Heart left ventricle (tissue), 16 donors: ENCODE measurements around the gene SYF2. TPM values are rescaled to one million over a fixed set of nuclear protein-coding genes. Genes with fewer than 3 reads are reported as not detected.
"Not testable (repeated sequence)": the region's sequence is repeated elsewhere in the genome, so short reads cannot be mapped to it uniquely, and the experiment has no call there.

Experiments
- ATAC-seq, 4 donors: fragments of 200-7000 bp; cut with Tn5 transposase; one replicate each; pipeline ENCODE4 v1.9.1; 2020 to 2022; ENCODE audit warnings: moderate library complexity in 4 of 4, mild to moderate bottlenecking in 3 of 4, moderate number of reproducible peaks in 1 of 4
- DNase-seq, 5 donors: peaks; one replicate each; pipeline ENCODE4 v3.0.0-alpha.2; 2020
- H3K27ac ChIP-seq, 12 donors: fragments of 200-600 bp; sonication (generic) in 4 of 12; one replicate each; pipeline versions ENCODE4 v1.5.0 to v1.8.0; 2016 to 2022; ENCODE audit warnings: mild to moderate bottlenecking in 2 of 12
- H3K27me3 ChIP-seq, 9 donors: fragments of 200-600 bp; sonication (generic) in 2 of 9; one replicate each; pipeline versions ENCODE4 v1.5.1 to v1.8.0; 2016 to 2022; ENCODE audit warnings: mild to moderate bottlenecking in 3 of 9
- H3K36me3 ChIP-seq, 9 donors: fragments of 200-600 bp; sonication (generic) in 2 of 9; one replicate each; pipeline versions ENCODE4 v1.5.0 to v1.8.0; 2018 to 2022; ENCODE audit warnings: mild to moderate bottlenecking in 2 of 9
- H3K4me1 ChIP-seq, 12 donors: fragments of 200-600 bp; sonication (generic) in 4 of 12; one replicate each; pipeline versions ENCODE4 v1.5.0 to v1.8.0; 2016 to 2022; ENCODE audit warnings: mild to moderate bottlenecking in 3 of 12
- H3K4me3 ChIP-seq, 12 donors: fragments of 200-600 bp; sonication (generic) in 4 of 12; one replicate each; pipeline versions ENCODE4 v1.5.0 to v1.8.0; 2017 to 2022; ENCODE audit warnings: mild to moderate bottlenecking in 9 of 12, moderate library complexity in 4 of 12
- H3K9me3 ChIP-seq, 12 donors: fragments of 200-600 bp; sonication (generic) in 4 of 12; one replicate each; pipeline versions ENCODE4 v1.5.0 to v1.8.0; 2016 to 2022; ENCODE audit warnings: mild to moderate bottlenecking in 1 of 12
- CTCF ChIP-seq, 12 donors: fragments of 200-600 bp; sonication (generic) in 4 of 12; IDR thresholded peaks; one replicate each; pipeline versions ENCODE4 v1.5.0 to v1.8.0; 2018 to 2022; ENCODE audit warnings: antibody characterized with exemption in 12 of 12, mild to moderate bottlenecking in 5 of 12
- POLR2A ChIP-seq, 2 donors: fragments of 450-650 bp; IDR thresholded peaks; one replicate each; pipeline ENCODE4 v1.6.1; 2017; ENCODE audit warnings: antibody characterized with exemption in 2 of 2, mild to moderate bottlenecking in 2 of 2, moderate library complexity in 2 of 2
- WGBS, 4 donors: extraction: QIAGEN DNeasy Blood & Tissue Kit in 2 of 4; methylation state at CpG; one replicate each; pipeline versions ENCODE4 v1.1.5 to v1.1.7; 2013 to 2018; 5-methylcytosine and 5-hydroxymethylcytosine counted together
- intact Hi-C, 10 donors: fragments of 100-400 bp; cut with DNase I; formaldehyde crosslinking; loops; one replicate each; pipeline versions ENCODE4 v1.11.1 to v1.14.2; 2022
- polyA plus RNA-seq, 2 donors: library from polyadenylated mRNA; stranded (reverse); fragments of 200-250 nt; gene quantifications; one replicate each; pipeline ENCODE4 v1.2.3, GENCODE V29; 2013
- total RNA-seq, 9 donors: library from RNA; depleted of rRNA in 2 of 9; stranded (reverse); fragments of >200 nt in 2 of 9; fragmentation: NEBNext Ultra II Directional in 3 of 9; extraction: Animal tissue kit (Norgen Biotek cat#: 25700) in 3 of 9; gene quantifications; one replicate each; pipeline versions ENCODE4 v1.1.0 to v1.2.4, GENCODE V29; 2016 to 2023
- donor health status: ischemic (EF 13 %, LVEDD 7.1; RV severe dilation, severe dysfunction).
- donor health status: healthy with polysubstance abuse.
- donor health status: DM: no; HTN: yes; CAD: no.
- donor health status: DM: no; HTN: no; CAD: no.
- donor health status: ischemic (EF 25% LVEDD 6.9; RV normal size, moderate dysfunction).
- donor health status: ischemic (EF 25% LVEDD 5.7; RV mildly dilated, moderate dysfunction).
- donor health status: healthy.
- donor health status: DM: yes; HTN: yes; CAD: no.
- donor health status: ischemic (EF 35%, LVEDD 5.7; RV mildly dilated, moderate dysfunction).
- donor health status: nonischemic (EF 11% LVEDD 7.7; RV severe dilation, severe dysfunction).
- donor health status: DM: yes; HTN: yes; CAD: no.
- donor health status: PGD.
- donor health status: ischemic (EF 29% LVEDD 5.4; RV normal size, mild dysfunction).
- donor health status: nonischemic (EF 23%, LVEDD 6.1; RV moderate dilation, normal function).

Gene SYF2
- total and polyA plus RNA-seq, 11 donors: 25.0 to 60.3 (median 35.4) TPM

GRCh38 chr1:25190260-25190659, 42.0 kb downstream of the SYF2 start:
- ATAC-seq (no peak), DNase-seq (no peak)
- no peak overlapping the region for H3K27ac ChIP-seq
- H3K36me3 ChIP-seq: no peaks in the 10 kb centered on the region
- WGBS, 4 donors: 74 to 84% (median 81%) methylated on average over 2 of the region's 2 CpGs
- H3K9me3 ChIP-seq: no peaks in the 10 kb centered on the region
- no peaks in the 10 kb centered on the region for H3K4me1 ChIP-seq
- peaks cover 0 to 29% (median 0%) of the 10 kb centered on the region in 9 donors for H3K27me3 ChIP-seq
- intact Hi-C loops: loop anchor here in 1 of 10 donors (10.0 kb wide), 1 partner anchor 255 kb away; the partner anchor contains the start of gene RUNX3
- TF ChIP-seq POLR2A (IDR thresholded peaks at IDR 0.05): no peak
- no peak for TF ChIP-seq CTCF (IDR thresholded peaks at IDR 0.05)
- H3K4me3 ChIP-seq: no peak overlapping the region

- 92 to 96% (median 93%) methylated on average over 3 of the region's 3 CpGs for WGBS, 4 donors
- peaks cover 0 to 23% (median 3%) of the 10 kb centered on the region in 9 donors for H3K27me3 ChIP-seq
- H3K36me3 ChIP-seq, DNase-seq, H3K4me1 ChIP-seq, H3K9me3 ChIP-seq, intact Hi-C loops, H3K4me3 ChIP-seq, H3K27ac ChIP-seq, ATAC-seq: not testable (repeated sequence)
Measured at GRCh38 chr1:25187904-25188303, 44.4 kb downstream of the SYF2 start.

GRCh38 chr1:25187077-25187476, 45.2 kb downstream of the SYF2 start:
- H3K9me3 ChIP-seq: no peaks in the 10 kb centered on the region
- TF ChIP-seq POLR2A (IDR thresholded peaks at IDR 0.05): no peak
- no peak for TF ChIP-seq CTCF (IDR thresholded peaks at IDR 0.05)
- WGBS, 4 donors: 71 to 89% (median 78%) methylated on average over 5 of the region's 5 CpGs
- H3K4me3 ChIP-seq: no peak overlapping the region
- H3K27ac ChIP-seq: no peak overlapping the region
- no peaks in the 10 kb centered on the region for H3K4me1 ChIP-seq
- no peaks in the 10 kb centered on the region for H3K36me3 ChIP-seq
- peaks cover 0 to 15% (median 3%) of the 10 kb centered on the region in 9 donors for H3K27me3 ChIP-seq
- intact Hi-C loops: no loop called here
- ATAC-seq: no peak
- no peak for DNase-seq

- ATAC-seq (no peak), DNase-seq (no peak)
- Histone ChIP-seq H3K4me3 (no peak overlapping the region), H3K27ac (no peak overlapping the region), H3K36me3 (no peaks in the 10 kb centered on the region), H3K4me1 (no peaks in the 10 kb centered on the region), H3K27me3 (peaks cover 0 to 10% (median 3%) of the 10 kb centered on the region in 9 donors), H3K9me3 (no peaks in the 10 kb centered on the region)
- WGBS, 4 donors: 72 to 79% (median 78%) methylated on average over 13 to 14 of the region's 14 CpGs
- TF ChIP-seq POLR2A (IDR thresholded peaks at IDR 0.05): no peak
- TF ChIP-seq CTCF (IDR thresholded peaks at IDR 0.05): no peak
- intact Hi-C loops: no loop called here
Measured at GRCh38 chr1:25186161-25187007, 45.9 kb downstream of the SYF2 start.
